Stimulated activated effector memory CD8-positive, alpha-beta T cell treated with anti-CD3 and anti-CD28 coated beads, Interleukin-12 subunit alpha, Interleukin-12 subunit beta, amount 100 ng/mL, for 72 hours (primary cell): Measurements from ENCODE around the gene LRRC4C.
"Not testable (repeated sequence)": the region's sequence is repeated elsewhere in the genome, so short reads cannot be mapped to it uniquely, and the experiment has no call there.

Source experiments
- ATAC-seq: fragments of 150-1000 bp; cut with Tn5 transposase; 2 replicates; pipeline ENCODE4 v1.10.0; 2021
- DNase-seq, 2 donors: peaks; one replicate each; pipeline ENCODE4 v3.0.0; 2021 to 2022; ENCODE audit warnings: low spot score in 2 of 2
- H3K27ac Mint-ChIP-seq: one replicate; pipeline ENCODE4 v1.8.0; 2022; ENCODE audit warnings: mild to moderate bottlenecking, mixed read lengths
- H3K36me3 Mint-ChIP-seq: one replicate; pipeline ENCODE4 v1.8.0; 2022; ENCODE audit warnings: mild to moderate bottlenecking, mixed read lengths
- H3K4me1 Mint-ChIP-seq: one replicate; pipeline ENCODE4 v1.8.0; 2022; ENCODE audit warnings: mixed read lengths
- H3K4me3 Mint-ChIP-seq: one replicate; pipeline ENCODE4 v1.8.0; 2022; ENCODE audit warnings: mild to moderate bottlenecking, mixed read lengths
- H3K9me3 Mint-ChIP-seq: one replicate; pipeline ENCODE4 v1.8.0; 2022; ENCODE audit warnings: mixed read lengths

The LRRC4C gene

GRCh38 chr11:40207416-40207815 is 1252.0 kb downstream of the LRRC4C start:
- Mint-ChIP-seq H3K27ac (no peak overlapping the region), H3K9me3 (peaks cover 18% of the 10 kb centered on the region), H3K4me1 (no peaks in the 10 kb centered on the region), H3K4me3 (no peak overlapping the region), H3K36me3 (no peaks in the 10 kb centered on the region)
- ATAC-seq (no peak), DNase-seq (no peak)

- DNase-seq (no peak), ATAC-seq (no peak)
- Mint-ChIP-seq H3K36me3 (no peaks in the 10 kb centered on the region), H3K4me1 (no peaks in the 10 kb centered on the region), H3K9me3 (peaks cover 16% of the 10 kb centered on the region), H3K4me3 (no peak overlapping the region), H3K27ac (no peak overlapping the region)
These were observed 1255.2 kb downstream of the LRRC4C start for GRCh38 chr11:40204228-40204627.

GRCh38 chr11:40203606-40204005 is 1255.8 kb downstream of the LRRC4C start:
- Mint-ChIP-seq H3K4me3 (no peak overlapping the region), H3K36me3 (no peaks in the 10 kb centered on the region), H3K9me3 (peaks cover 19% of the 10 kb centered on the region), H3K27ac (no peak overlapping the region), H3K4me1 (no peaks in the 10 kb centered on the region)
- ATAC-seq (no peak), DNase-seq (no peak)

GRCh38 chr11:40202589-40203270 is 1256.7 kb downstream of the LRRC4C start:
- H3K36me3 Mint-ChIP-seq = no peaks in the 10 kb centered on the region
- H3K9me3 Mint-ChIP-seq = peaks cover 22% of the 10 kb centered on the region
- H3K27ac Mint-ChIP-seq = no peak overlapping the region
- H3K4me1 Mint-ChIP-seq = no peaks in the 10 kb centered on the region
- no peak overlapping the region for H3K4me3 Mint-ChIP-seq
- DNase-seq = no peak
- ATAC-seq = no peak

- H3K4me3 Mint-ChIP-seq, ATAC-seq, H3K27ac Mint-ChIP-seq, H3K36me3 Mint-ChIP-seq, H3K4me1 Mint-ChIP-seq, DNase-seq: not testable (repeated sequence)
- peaks cover 15% of the 10 kb centered on the region for H3K9me3 Mint-ChIP-seq
These were observed 1266.9 kb downstream of the LRRC4C start for GRCh38 chr11:40192590-40192989.

- H3K4me1 Mint-ChIP-seq = no peaks in the 10 kb centered on the region
- H3K9me3 Mint-ChIP-seq = peaks cover 16% of the 10 kb centered on the region
- H3K4me3 Mint-ChIP-seq = no peak overlapping the region
- H3K27ac Mint-ChIP-seq = no peak overlapping the region
- H3K36me3 Mint-ChIP-seq = no peaks in the 10 kb centered on the region
- DNase-seq (no peak), ATAC-seq (no peak)
These were observed 1269.2 kb downstream of the LRRC4C start for GRCh38 chr11:40190294-40190693.

GRCh38 chr11:40188848-40189247 is 1270.6 kb downstream of the LRRC4C start:
- Mint-ChIP-seq H3K36me3 (no peaks in the 10 kb centered on the region), H3K27ac (no peak overlapping the region), H3K4me3 (no peak overlapping the region), H3K4me1 (no peaks in the 10 kb centered on the region), H3K9me3 (peaks cover 15% of the 10 kb centered on the region)
- DNase-seq = no peak
- ATAC-seq = no peak

GRCh38 chr11:40187295-40187694 is 1272.2 kb downstream of the LRRC4C start:
- ATAC-seq (no peak), DNase-seq (no peak)
- no peaks in the 10 kb centered on the region for H3K4me1 Mint-ChIP-seq
- H3K9me3 Mint-ChIP-seq = peaks cover 13% of the 10 kb centered on the region
- no peak overlapping the region for H3K4me3 Mint-ChIP-seq
- no peak overlapping the region for H3K27ac Mint-ChIP-seq
- no peaks in the 10 kb centered on the region for H3K36me3 Mint-ChIP-seq

GRCh38 chr11:40186437-40187263 is 1272.8 kb downstream of the LRRC4C start:
- no peak overlapping the region for H3K27ac Mint-ChIP-seq

GRCh38 chr11:40185793-40186192 is 1273.7 kb downstream of the LRRC4C start:
- H3K4me1 Mint-ChIP-seq = no peaks in the 10 kb centered on the region
- no peaks in the 10 kb centered on the region for H3K36me3 Mint-ChIP-seq
- no peak for ATAC-seq
- H3K9me3 Mint-ChIP-seq = peaks cover 17% of the 10 kb centered on the region
- no peak for DNase-seq
- no peak overlapping the region for H3K4me3 Mint-ChIP-seq
- H3K27ac Mint-ChIP-seq = no peak overlapping the region

More at GRCh38 chr11:40186437-40187263, 1272.8 kb downstream of the LRRC4C start:
- H3K36me3 Mint-ChIP-seq = no peaks in the 10 kb centered on the region
- H3K9me3 Mint-ChIP-seq = peaks cover 15% of the 10 kb centered on the region
- H3K4me1 Mint-ChIP-seq = no peaks in the 10 kb centered on the region
- no peak for DNase-seq
- no peak overlapping the region for H3K4me3 Mint-ChIP-seq
- no peak for ATAC-seq

- Mint-ChIP-seq H3K27ac (no peak overlapping the region), H3K36me3 (no peaks in the 10 kb centered on the region), H3K9me3 (peaks cover 23% of the 10 kb centered on the region), H3K4me1 (no peaks in the 10 kb centered on the region), H3K4me3 (no peak overlapping the region)
- DNase-seq (no peak), ATAC-seq (no peak)
These were observed 1276.1 kb downstream of the LRRC4C start for GRCh38 chr11:40183073-40184064.

- peaks cover 33% of the 10 kb centered on the region for H3K9me3 Mint-ChIP-seq
- no peaks in the 10 kb centered on the region for H3K36me3 Mint-ChIP-seq
- DNase-seq (no peak), ATAC-seq (no peak)
- no peaks in the 10 kb centered on the region for H3K4me1 Mint-ChIP-seq
- H3K27ac Mint-ChIP-seq = no peak overlapping the region
- no peak overlapping the region for H3K4me3 Mint-ChIP-seq
These were observed 1279.9 kb downstream of the LRRC4C start for GRCh38 chr11:40179541-40179940.

GRCh38 chr11:40178470-40178869 is 1281.0 kb downstream of the LRRC4C start:
- DNase-seq = no peak
- H3K9me3 Mint-ChIP-seq = peaks cover 26% of the 10 kb centered on the region
- H3K4me3 Mint-ChIP-seq = no peak overlapping the region
- ATAC-seq = no peak
- no peaks in the 10 kb centered on the region for H3K4me1 Mint-ChIP-seq
- H3K27ac Mint-ChIP-seq = no peak overlapping the region
- no peaks in the 10 kb centered on the region for H3K36me3 Mint-ChIP-seq

GRCh38 chr11:40175980-40176379 is 1283.5 kb downstream of the LRRC4C start:
- Mint-ChIP-seq H3K4me1 (no peaks in the 10 kb centered on the region), H3K9me3 (peaks cover 28% of the 10 kb centered on the region), H3K36me3 (no peaks in the 10 kb centered on the region), H3K4me3 (no peak overlapping the region), H3K27ac (no peak overlapping the region)
- ATAC-seq = no peak
- DNase-seq = no peak

GRCh38 chr11:40170078-40170477 is 1289.4 kb downstream of the LRRC4C start:
- no peak for ATAC-seq
- no peaks in the 10 kb centered on the region for H3K4me1 Mint-ChIP-seq
- H3K36me3 Mint-ChIP-seq = no peaks in the 10 kb centered on the region
- no peak overlapping the region for H3K27ac Mint-ChIP-seq
- peaks cover 18% of the 10 kb centered on the region for H3K9me3 Mint-ChIP-seq
- no peak overlapping the region for H3K4me3 Mint-ChIP-seq
- DNase-seq = no peak
